GM23338 (cell line): ENCODE data around the gene LRRC51. TPM values are rescaled to one million over a fixed set of nuclear protein-coding genes. Genes with fewer than 3 reads are reported as not detected.

Experiments
- ATAC-seq: fragments of 200-7000 bp; cut with Tn5 transposase; 3 replicates; pipeline ENCODE4 v1.9.1; 2020
- DNase-seq: peaks from one replicate; pipeline ENCODE4 v3.0.0-alpha.2; 2015; ENCODE audit warnings: low spot score
- H2AFZ ChIP-seq: fragments of 200-600 bp; sonication (generic); 2 replicates; pipeline ENCODE4 v1.8.0; 2016; ENCODE audit warnings: antibody characterized with exemption, mild to moderate bottlenecking, moderate library complexity
- H3F3A ChIP-seq: fragments of 200-600 bp; sonication (generic); replicated peaks from 2 replicates; pipeline ENCODE4 v1.8.0; 2017; ENCODE audit warnings: antibody characterized with exemption, mixed run types, low read depth
- H3K27ac ChIP-seq: fragments of 200-600 bp; sonication (generic); 2 replicates; pipeline ENCODE4 v1.6.1; 2016; ENCODE audit warnings: low read depth
- H3K27me3 ChIP-seq: fragments of 200-600 bp; sonication (generic); 2 replicates; pipeline ENCODE4 v1.8.0; 2016; ENCODE audit warnings: mild to moderate bottlenecking, mixed run types, moderate library complexity; ENCODE audit not compliant: insufficient read depth
- H3K36me3 ChIP-seq: fragments of 200-600 bp; sonication (generic); 2 replicates; pipeline ENCODE4 v1.8.0; 2016; ENCODE audit warnings: mild to moderate bottlenecking; ENCODE audit not compliant: insufficient read depth
- H3K4me1 ChIP-seq: fragments of 200-600 bp; sonication (generic); 2 replicates; pipeline ENCODE4 v1.8.0; 2016; ENCODE audit warnings: mild to moderate bottlenecking, moderate library complexity; ENCODE audit not compliant: insufficient read depth
- H3K4me2 ChIP-seq: fragments of 200-600 bp; sonication (generic); 2 replicates; pipeline ENCODE4 v1.7.1; 2017; ENCODE audit warnings: mixed run types
- H3K4me3 ChIP-seq: fragments of 200-600 bp; sonication (generic); 2 replicates; pipeline ENCODE4 v1.6.1; 2016; ENCODE audit warnings: mixed run types
- H3K79me2 ChIP-seq: fragments of 200-600 bp; sonication (generic); replicated peaks from 2 replicates; pipeline ENCODE4 v1.8.0; 2017; ENCODE audit warnings: mild to moderate bottlenecking; ENCODE audit not compliant: insufficient read depth
- H3K9me2 ChIP-seq: fragments of 200-600 bp; sonication (generic); 2 replicates; pipeline ENCODE4 v1.8.0; 2017; ENCODE audit not compliant: insufficient read depth
- H4K20me1 ChIP-seq: fragments of 200-600 bp; sonication (generic); replicated peaks from 2 replicates; pipeline ENCODE4 v1.8.0; 2017; ENCODE audit warnings: mild to moderate bottlenecking; ENCODE audit not compliant: insufficient read depth
- H3K27ac Mint-ChIP-seq: 2 replicates; pipeline ENCODE4 v1.8.0; 2020; ENCODE audit warnings: inconsistent platforms, mild to moderate bottlenecking, moderate library complexity, mixed read lengths
- H3K27me3 Mint-ChIP-seq: 3 replicates; pipeline ENCODE4 v1.8.0; 2022; ENCODE audit warnings: low read depth, mild to moderate bottlenecking, moderate library complexity, mixed read lengths, inconsistent platforms; ENCODE audit not compliant: insufficient read depth, poor library complexity
- H3K36me3 Mint-ChIP-seq: 3 replicates; pipeline ENCODE4 v1.8.0; 2021; ENCODE audit warnings: low read depth, mild to moderate bottlenecking, inconsistent platforms, moderate library complexity, mixed read lengths
- H3K4me1 Mint-ChIP-seq: 3 replicates; pipeline ENCODE4 v1.8.0; 2020; ENCODE audit warnings: mild to moderate bottlenecking, inconsistent platforms, mixed read lengths
- H3K4me3 Mint-ChIP-seq: 3 replicates; pipeline ENCODE4 v1.8.0; 2021; ENCODE audit warnings: moderate library complexity, mild to moderate bottlenecking, inconsistent platforms, mixed read lengths
- H3K9me3 Mint-ChIP-seq: 3 replicates; pipeline ENCODE4 v1.8.0; 2020; ENCODE audit warnings: moderate library complexity, mild to moderate bottlenecking, inconsistent platforms, mixed read lengths
- CREB1 ChIP-seq: fragments of 250-450 bp; sonication (Bioruptor Pico); IDR thresholded peaks from 2 replicates; pipeline ENCODE4 v1.5.0; 2020; ENCODE audit warnings: low read depth, mild to moderate bottlenecking, moderate library complexity
- EZH2 ChIP-seq: fragments of 200-600 bp; sonication (generic); IDR thresholded peaks from one replicate; pipeline ENCODE4 v1.8.0; 2017; ENCODE audit warnings: antibody characterized with exemption, mild to moderate bottlenecking, low read depth; ENCODE audit not compliant: unreplicated experiment
- EZH2phosphoT487 ChIP-seq: fragments of 200-600 bp; sonication (generic); IDR thresholded peaks from one replicate; pipeline ENCODE4 v1.8.1; 2018; ENCODE audit warnings: antibody characterized with exemption; ENCODE audit not compliant: unreplicated experiment
- JUNB ChIP-seq: IDR thresholded peaks from one replicate; pipeline ENCODE4 v1.6.1; 2016; ENCODE audit warnings: antibody characterized with exemption; ENCODE audit not compliant: unreplicated experiment
- NANOG ChIP-seq: IDR thresholded peaks from 2 replicates; pipeline ENCODE4 v1.6.1; 2016; ENCODE audit warnings: antibody characterized with exemption, borderline replicate concordance
- POLR2AphosphoS5 ChIP-seq: IDR thresholded peaks from 2 replicates; pipeline ENCODE4 v1.6.1; 2016; ENCODE audit warnings: antibody characterized with exemption, low read depth
- STAT1 ChIP-seq: IDR thresholded peaks from one replicate; pipeline ENCODE4 v1.6.1; 2016; ENCODE audit warnings: antibody characterized with exemption; ENCODE audit not compliant: unreplicated experiment
- ZNF114 ChIP-seq: fragments of 250-450 bp; sonication (Bioruptor Pico); IDR thresholded peaks from 2 replicates; pipeline ENCODE4 v1.5.0; 2020; ENCODE audit warnings: mild to moderate bottlenecking, moderate library complexity
- ZNF331 ChIP-seq: fragments of 250-450 bp; sonication (Bioruptor Pico); IDR thresholded peaks from 2 replicates; pipeline ENCODE4 v1.5.0; 2020; ENCODE audit warnings: low read depth, mild to moderate bottlenecking, moderate library complexity
- ZNF462 ChIP-seq: fragments of 250-450 bp; sonication (Bioruptor Pico); IDR thresholded peaks from 2 replicates; pipeline ENCODE4 v1.5.0; 2020; ENCODE audit warnings: mild to moderate bottlenecking, moderate library complexity
- polyA plus RNA-seq: library from polyadenylated mRNA; unstranded; fragments of >200 nt; fragmentation: Nextera tagmentation; extraction: Ambion mirVana; gene quantifications from 2 replicates; pipeline ENCODE4 v1.2.1, GENCODE V29; 2016
- total RNA-seq: library from RNA; depleted of rRNA; stranded (reverse); fragments of >200 nt; shearing (Covaris generic); gene quantifications from 2 replicates; pipeline ENCODE4 v1.2.3, GENCODE V29; 2014
- TF ChIP-seq, protein P1 (sequence below), 2 experiments: fragments of 200-600 bp in 1 of 2; sonication (generic) in 1 of 2; conservative IDR thresholded peaks; 2 replicates each; pipeline versions ENCODE4 v1.5.1 to v1.6.1; 2016 to 2017; ENCODE audit warnings: antibody characterized with exemption in 2 of 2, low read depth in 2 of 2, mild to moderate bottlenecking in 2 of 2, moderate library complexity in 1 of 2
- TF ChIP-seq, protein P2 (sequence below): IDR thresholded peaks from one replicate; pipeline ENCODE4 v1.6.1; 2018; ENCODE audit warnings: antibody characterized with exemption; ENCODE audit not compliant: unreplicated experiment
- TF ChIP-seq, protein P3 (sequence below): IDR thresholded peaks from 2 replicates; pipeline ENCODE4 v1.6.1; 2016; ENCODE audit warnings: antibody characterized with exemption

Gene LRRC51
- total and polyA plus RNA-seq, 2 experiments from 2014 or later: 3.6 to 4.2 TPM

GRCh38 chr11:72100462-72100861 is 19.8 kb downstream of the LRRC51 start:
- peaks cover 3% of the 10 kb centered on the region for H4K20me1 ChIP-seq
- peaks cover 9% of the 10 kb centered on the region; the same call in 1 of the 2 replicates for H3F3A ChIP-seq
- Mint-ChIP-seq H3K27ac (peak overlapping the region; percentile 82), H3K9me3 (no peaks in the 10 kb centered on the region; the same call in 1 of the 3 replicates), H3K36me3 (peaks cover 45% of the 10 kb centered on the region), H3K27me3 (peaks cover 14% of the 10 kb centered on the region), H3K4me1 (peaks cover 29% of the 10 kb centered on the region), H3K4me3 (no peak overlapping the region)
- H3K27me3 ChIP-seq: no peaks in the 10 kb centered on the region
- DNase-seq (no peak), ATAC-seq (no peak)
- TF ChIP-seq NANOG: no peak
- TF ChIP-seq, protein P1, sequence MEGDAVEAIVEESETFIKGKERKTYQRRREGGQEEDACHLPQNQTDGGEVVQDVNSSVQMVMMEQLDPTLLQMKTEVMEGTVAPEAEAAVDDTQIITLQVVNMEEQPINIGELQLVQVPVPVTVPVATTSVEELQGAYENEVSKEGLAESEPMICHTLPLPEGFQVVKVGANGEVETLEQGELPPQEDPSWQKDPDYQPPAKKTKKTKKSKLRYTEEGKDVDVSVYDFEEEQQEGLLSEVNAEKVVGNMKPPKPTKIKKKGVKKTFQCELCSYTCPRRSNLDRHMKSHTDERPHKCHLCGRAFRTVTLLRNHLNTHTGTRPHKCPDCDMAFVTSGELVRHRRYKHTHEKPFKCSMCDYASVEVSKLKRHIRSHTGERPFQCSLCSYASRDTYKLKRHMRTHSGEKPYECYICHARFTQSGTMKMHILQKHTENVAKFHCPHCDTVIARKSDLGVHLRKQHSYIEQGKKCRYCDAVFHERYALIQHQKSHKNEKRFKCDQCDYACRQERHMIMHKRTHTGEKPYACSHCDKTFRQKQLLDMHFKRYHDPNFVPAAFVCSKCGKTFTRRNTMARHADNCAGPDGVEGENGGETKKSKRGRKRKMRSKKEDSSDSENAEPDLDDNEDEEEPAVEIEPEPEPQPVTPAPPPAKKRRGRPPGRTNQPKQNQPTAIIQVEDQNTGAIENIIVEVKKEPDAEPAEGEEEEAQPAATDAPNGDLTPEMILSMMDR (conservative IDR thresholded peaks at IDR 0.05; ENCODE audit: low read depth in 2 of 2): no peak
- TF ChIP-seq ZNF114 (CRISPR knock-in tag): no peak
- no peak for TF ChIP-seq JUNB
- TF ChIP-seq STAT1: no peak
- TF ChIP-seq EZH2: no peak
- no peak for TF ChIP-seq ZNF331 (CRISPR knock-in tag)
- TF ChIP-seq CREB1 (CRISPR knock-in tag): no peak
- no peak for TF ChIP-seq EZH2phosphoT487
- TF ChIP-seq ZNF462 (CRISPR knock-in tag): no peak
- no peak for TF ChIP-seq POLR2AphosphoS5
- TF ChIP-seq, protein P2, sequence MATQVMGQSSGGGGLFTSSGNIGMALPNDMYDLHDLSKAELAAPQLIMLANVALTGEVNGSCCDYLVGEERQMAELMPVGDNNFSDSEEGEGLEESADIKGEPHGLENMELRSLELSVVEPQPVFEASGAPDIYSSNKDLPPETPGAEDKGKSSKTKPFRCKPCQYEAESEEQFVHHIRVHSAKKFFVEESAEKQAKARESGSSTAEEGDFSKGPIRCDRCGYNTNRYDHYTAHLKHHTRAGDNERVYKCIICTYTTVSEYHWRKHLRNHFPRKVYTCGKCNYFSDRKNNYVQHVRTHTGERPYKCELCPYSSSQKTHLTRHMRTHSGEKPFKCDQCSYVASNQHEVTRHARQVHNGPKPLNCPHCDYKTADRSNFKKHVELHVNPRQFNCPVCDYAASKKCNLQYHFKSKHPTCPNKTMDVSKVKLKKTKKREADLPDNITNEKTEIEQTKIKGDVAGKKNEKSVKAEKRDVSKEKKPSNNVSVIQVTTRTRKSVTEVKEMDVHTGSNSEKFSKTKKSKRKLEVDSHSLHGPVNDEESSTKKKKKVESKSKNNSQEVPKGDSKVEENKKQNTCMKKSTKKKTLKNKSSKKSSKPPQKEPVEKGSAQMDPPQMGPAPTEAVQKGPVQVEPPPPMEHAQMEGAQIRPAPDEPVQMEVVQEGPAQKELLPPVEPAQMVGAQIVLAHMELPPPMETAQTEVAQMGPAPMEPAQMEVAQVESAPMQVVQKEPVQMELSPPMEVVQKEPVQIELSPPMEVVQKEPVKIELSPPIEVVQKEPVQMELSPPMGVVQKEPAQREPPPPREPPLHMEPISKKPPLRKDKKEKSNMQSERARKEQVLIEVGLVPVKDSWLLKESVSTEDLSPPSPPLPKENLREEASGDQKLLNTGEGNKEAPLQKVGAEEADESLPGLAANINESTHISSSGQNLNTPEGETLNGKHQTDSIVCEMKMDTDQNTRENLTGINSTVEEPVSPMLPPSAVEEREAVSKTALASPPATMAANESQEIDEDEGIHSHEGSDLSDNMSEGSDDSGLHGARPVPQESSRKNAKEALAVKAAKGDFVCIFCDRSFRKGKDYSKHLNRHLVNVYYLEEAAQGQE: no peak
- TF ChIP-seq, protein P3, sequence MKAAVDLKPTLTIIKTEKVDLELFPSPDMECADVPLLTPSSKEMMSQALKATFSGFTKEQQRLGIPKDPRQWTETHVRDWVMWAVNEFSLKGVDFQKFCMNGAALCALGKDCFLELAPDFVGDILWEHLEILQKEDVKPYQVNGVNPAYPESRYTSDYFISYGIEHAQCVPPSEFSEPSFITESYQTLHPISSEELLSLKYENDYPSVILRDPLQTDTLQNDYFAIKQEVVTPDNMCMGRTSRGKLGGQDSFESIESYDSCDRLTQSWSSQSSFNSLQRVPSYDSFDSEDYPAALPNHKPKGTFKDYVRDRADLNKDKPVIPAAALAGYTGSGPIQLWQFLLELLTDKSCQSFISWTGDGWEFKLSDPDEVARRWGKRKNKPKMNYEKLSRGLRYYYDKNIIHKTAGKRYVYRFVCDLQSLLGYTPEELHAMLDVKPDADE: no peak
- H3K27ac ChIP-seq: no peak overlapping the region
- peaks cover 6% of the 10 kb centered on the region; the same call in 1 of the 2 replicates for H3K4me1 ChIP-seq
- H3K4me3 ChIP-seq: no peak overlapping the region
- H2AFZ ChIP-seq: no peak overlapping the region
- H3K9me2 ChIP-seq: no peaks in the 10 kb centered on the region
- H3K4me2 ChIP-seq: no peak overlapping the region
- H3K36me3 ChIP-seq: peaks cover 5% of the 10 kb centered on the region; the same call in 1 of the 2 replicates
- H3K79me2 ChIP-seq: peaks cover 29% of the 10 kb centered on the region
